GM12864 (cell line): Measurements from ENCODE around the gene RACK1.

Source experiments
- DNase-seq: peaks from one replicate; pipeline ENCODE4 v3.0.0-alpha.2; 2011; ENCODE audit warnings: low read depth
- H3K4me3 ChIP-seq: 2 replicates; pipeline ENCODE4 v1.5.1; 2011; ENCODE audit warnings: mild to moderate bottlenecking, low read depth, low read length, control low read depth
- TF ChIP-seq, protein P1 (sequence below): IDR thresholded peaks from 2 replicates; pipeline ENCODE4 v1.5.1; 2011; ENCODE audit warnings: low read depth, mild to moderate bottlenecking, moderate library complexity, low read length, control low read depth, inconsistent platforms; ENCODE audit errors: missing control alignments

Gene RACK1

GRCh38 chr5:181203093-181203711, 40.5 kb downstream of the RACK1 start:
- DNase-seq: no peak
- H3K4me3 ChIP-seq: no peak overlapping the region
- TF ChIP-seq, protein P1, sequence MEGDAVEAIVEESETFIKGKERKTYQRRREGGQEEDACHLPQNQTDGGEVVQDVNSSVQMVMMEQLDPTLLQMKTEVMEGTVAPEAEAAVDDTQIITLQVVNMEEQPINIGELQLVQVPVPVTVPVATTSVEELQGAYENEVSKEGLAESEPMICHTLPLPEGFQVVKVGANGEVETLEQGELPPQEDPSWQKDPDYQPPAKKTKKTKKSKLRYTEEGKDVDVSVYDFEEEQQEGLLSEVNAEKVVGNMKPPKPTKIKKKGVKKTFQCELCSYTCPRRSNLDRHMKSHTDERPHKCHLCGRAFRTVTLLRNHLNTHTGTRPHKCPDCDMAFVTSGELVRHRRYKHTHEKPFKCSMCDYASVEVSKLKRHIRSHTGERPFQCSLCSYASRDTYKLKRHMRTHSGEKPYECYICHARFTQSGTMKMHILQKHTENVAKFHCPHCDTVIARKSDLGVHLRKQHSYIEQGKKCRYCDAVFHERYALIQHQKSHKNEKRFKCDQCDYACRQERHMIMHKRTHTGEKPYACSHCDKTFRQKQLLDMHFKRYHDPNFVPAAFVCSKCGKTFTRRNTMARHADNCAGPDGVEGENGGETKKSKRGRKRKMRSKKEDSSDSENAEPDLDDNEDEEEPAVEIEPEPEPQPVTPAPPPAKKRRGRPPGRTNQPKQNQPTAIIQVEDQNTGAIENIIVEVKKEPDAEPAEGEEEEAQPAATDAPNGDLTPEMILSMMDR: no peak

GRCh38 chr5:181200816-181201215, 42.9 kb downstream of the RACK1 start:
- no peak overlapping the region for H3K4me3 ChIP-seq
- no peak for DNase-seq
- TF ChIP-seq, protein P1: no peak

- no peak for DNase-seq
- no peak overlapping the region for H3K4me3 ChIP-seq
- TF ChIP-seq, protein P1: no peak
Observed at GRCh38 chr5:181199881-181200638, 43.6 kb downstream of the RACK1 start.

GRCh38 chr5:181198905-181199519, 44.7 kb downstream of the RACK1 start:
- no peak overlapping the region; the same call in 1 of the 2 replicates for H3K4me3 ChIP-seq
- TF ChIP-seq, protein P1: no peak

GRCh38 chr5:181198106-181198685, 45.5 kb downstream of the RACK1 start:
- H3K4me3 ChIP-seq: no peak overlapping the region; the same call in 1 of the 2 replicates
- DNase-seq: no peak
- TF ChIP-seq, protein P1: no peak

More at GRCh38 chr5:181198905-181199519, 44.7 kb downstream of the RACK1 start:
- no peak for DNase-seq

DNA sequence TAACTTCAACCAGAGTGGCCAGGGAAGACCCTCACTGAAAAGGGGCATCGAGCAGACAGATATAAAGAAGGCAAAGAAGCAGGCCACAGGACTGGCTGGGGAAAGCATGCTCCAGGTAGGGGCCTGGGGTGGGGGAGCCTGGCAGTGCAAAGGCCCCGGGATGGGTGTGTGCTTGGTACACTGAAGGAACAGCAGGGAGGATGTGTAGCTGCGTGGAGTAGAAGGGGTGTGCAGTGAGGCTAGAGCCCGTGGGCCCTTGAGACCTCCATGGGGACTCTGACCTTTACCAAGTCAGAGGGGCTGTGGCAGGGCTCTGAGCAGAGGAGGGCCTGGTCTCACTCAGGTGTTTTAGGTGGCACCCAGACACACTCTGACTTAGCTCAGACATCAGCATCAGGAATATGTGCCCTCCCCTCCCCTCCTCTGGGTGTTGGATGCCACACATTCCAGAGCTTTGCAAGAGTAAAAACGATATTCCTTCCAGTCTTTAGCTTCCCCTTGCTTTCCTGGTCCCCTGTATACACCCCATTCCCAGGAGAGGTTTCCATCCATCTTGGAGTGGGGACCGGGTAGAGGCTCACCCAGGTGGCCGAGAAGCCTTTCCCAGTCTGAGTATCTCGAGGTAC, 46.3 kb downstream of the RACK1 start:
- H3K4me3 ChIP-seq: no peak overlapping the region
- DNase-seq: no peak
- TF ChIP-seq, protein P1: no peak
